Measurements from ENCODE around the gene APOBEC3B.
"Not testable (repeated sequence)": the region's sequence is repeated elsewhere in the genome, so short reads cannot be mapped to it uniquely, and the experiment has no call there.

APOBEC3B gene

DNA sequence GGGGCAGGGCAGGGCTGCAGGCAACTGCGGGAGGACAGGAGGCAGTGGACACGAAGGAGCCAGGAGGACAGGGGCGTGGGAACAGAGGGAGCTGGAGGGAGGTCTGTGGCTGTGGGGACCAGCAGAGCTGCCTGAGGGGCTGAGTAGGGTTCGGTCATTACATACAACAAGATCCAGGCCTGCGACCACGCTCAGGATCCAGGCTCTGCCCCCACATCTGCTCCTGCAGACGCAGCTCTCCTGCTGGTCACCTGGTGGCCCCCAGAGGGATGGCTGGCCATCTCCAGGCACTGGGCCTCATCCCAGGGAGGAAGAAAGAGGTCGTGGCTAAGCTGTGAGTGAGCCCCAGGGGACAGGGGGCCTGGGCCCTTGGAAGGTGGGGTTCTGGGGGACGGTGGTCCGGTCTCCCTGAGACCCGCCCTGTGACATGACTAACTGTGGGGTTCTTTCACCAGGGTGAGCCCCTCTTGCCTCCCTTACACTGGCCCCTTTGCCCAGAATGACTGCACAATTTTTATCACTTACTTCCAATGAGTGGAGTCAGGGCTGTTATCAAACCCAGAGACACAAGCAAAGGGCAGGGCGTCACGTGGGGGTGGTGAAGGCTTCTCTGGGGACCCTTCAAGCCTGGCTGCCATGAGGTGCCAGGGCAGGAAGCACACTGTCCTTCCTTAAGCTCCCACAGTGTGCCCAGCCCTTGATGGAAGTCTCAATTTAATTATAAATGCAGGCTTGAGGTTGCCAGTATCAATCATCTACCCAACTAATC, 31.4 kb upstream of the APOBEC3B start:
- DNase-seq (ENCODE audit: low spot score) (no peak), FAIRE-seq (peak; percentile 32)

DNA sequence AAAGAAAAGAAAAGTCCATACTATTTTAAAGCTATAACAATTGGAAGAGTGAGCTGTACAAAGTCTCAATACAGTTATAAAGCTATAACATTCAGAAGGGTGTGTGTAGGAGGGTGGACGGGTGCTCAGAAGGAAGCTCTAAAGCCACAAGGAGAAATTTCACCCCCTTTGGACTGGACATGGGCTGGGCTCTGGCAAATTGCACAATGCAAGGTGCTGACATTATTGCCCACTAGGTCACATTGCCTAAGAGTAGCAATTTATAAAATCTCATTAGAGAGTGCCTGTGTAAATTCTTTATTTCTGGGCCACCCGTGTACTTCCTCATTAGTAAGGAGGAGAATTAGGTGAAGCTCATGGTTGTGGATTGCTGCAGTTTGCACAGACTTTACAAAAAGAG, 30.4 kb upstream of the APOBEC3B start:
- FAIRE-seq (no peak), DNase-seq (ENCODE audit: low spot score) (no peak)

DNA sequence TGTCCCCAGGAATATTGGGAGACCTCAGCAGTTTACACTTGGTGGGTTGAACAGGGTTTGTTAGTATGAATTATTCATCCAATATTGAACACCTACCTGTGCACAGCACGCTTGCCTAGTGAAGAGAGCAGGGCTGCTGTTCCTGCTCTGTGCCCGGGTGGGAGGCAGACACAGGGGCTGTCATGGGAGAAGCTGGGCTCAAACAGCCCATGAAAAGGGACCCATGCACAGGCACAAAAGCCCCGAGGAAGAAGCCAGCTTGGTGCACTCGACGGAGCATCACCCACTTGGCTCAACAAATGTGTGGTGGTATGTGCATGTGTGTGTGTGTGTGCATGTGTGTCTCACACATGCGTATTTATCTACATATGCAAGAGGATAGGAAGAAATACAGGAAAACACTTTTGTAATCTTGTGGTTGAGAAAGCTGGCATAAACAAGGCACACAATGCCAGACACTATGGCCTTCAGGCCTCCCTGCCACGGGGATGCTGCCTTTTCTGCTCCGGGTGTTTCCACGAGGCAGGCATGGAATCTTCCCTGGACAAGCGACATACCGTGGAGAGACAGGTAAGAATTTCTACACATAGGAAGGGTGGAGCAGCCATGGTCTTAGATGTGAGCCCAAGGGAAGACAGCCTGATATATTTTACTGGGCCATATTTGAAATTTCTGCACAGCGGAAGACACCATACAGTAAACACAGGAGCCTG, 29.7 kb upstream of the APOBEC3B start:
- FAIRE-seq (peak; percentile 79), DNase-seq (ENCODE audit: low spot score) (no peak)

DNA sequence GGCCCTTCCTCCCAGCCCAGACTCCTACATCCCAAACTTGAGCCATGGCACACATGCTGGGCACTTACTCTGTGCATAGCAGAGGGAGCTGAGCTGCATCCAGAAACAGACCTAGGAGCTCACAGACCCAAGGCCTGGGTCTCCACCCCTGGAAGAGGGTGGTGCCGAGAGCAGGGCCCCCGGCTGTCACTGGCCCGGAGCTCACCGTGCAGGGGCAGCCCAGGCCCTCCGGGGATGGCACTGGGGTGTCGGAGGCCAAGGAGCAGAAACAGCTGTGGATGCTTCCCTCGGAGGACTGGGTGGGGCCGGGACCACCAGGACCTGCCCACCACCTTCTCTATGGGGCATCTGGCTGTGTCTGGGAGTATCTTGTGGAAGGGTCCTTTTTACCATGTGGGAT, 29.1 kb upstream of the APOBEC3B start:
- DNase-seq (ENCODE audit: low spot score) (no peak), FAIRE-seq (no peak)

DNA sequence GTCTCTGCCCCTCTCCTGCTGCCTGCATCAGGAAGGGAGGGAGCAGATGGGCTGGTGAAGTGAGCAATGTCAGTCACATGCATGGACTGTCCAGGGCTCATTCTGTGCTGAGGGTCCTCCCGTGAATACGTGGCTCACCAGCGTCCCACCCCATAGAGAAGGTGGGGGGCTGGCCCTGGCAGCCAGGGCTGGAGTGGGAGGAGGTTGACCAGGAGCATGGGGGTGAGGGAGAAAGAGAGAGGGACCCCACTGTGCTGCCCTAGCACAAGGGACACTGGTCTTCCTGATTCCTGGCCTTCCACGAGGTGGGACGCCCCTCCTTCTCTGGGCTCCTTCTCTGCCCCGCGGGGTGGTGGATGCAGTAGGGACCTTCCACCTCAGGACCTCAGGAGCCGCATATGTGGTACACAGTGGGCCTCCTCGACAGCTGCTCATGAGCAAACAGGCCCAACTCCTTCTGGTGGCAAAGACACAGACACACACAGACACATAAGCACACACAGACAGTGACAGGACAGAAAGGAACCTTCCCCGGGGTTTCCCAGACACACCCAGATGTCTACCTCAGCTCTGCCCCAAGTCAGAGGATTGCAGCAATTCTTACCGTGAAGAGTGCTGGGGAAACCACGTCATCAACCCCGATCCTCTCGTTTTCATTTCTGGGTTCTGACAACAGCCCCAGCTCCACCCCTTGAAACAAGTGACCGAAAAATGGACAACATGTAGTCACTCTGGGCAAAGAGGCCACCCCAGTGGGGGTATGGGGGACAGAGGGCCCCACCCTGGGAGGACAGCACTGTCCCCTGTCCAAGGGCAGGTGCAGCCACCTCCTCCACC, 28.4 kb upstream of the APOBEC3B start:
- no peak for DNase-seq (ENCODE audit: low spot score)
- FAIRE-seq: peak; percentile 20

DNA sequence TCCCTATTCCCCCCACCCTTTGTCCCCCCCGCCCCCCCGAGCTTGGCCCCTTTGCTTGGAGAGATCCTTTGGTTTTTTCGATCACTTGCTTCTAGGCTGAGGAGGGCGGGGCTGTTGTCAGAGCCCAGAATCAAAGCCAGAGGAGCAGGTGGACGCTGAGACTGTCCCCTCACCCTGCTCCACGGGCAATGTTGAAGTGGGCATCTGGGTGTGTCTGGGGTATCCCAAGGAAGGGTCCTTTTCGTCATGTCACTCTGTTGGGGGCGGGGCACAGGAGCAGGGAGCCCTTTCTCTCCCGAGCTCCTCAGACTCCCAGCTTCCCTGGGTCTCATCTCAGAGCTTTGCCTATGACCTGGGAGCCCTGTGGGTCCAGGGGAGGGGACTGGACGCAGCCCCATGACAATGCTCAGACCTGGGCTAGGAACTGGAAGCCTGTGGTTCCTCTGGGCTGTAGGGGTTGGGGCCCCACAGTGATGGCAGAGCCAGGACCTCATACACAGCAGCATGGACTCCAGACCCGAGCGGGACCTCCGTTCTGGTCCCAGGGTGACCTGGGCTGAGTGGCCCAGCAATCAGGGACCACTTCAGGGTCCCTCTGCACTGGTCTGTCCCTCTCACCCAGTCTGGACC, 27.6 kb upstream of the APOBEC3B start:
- no peak for FAIRE-seq
- DNase-seq (ENCODE audit: low spot score): no peak

DNA sequence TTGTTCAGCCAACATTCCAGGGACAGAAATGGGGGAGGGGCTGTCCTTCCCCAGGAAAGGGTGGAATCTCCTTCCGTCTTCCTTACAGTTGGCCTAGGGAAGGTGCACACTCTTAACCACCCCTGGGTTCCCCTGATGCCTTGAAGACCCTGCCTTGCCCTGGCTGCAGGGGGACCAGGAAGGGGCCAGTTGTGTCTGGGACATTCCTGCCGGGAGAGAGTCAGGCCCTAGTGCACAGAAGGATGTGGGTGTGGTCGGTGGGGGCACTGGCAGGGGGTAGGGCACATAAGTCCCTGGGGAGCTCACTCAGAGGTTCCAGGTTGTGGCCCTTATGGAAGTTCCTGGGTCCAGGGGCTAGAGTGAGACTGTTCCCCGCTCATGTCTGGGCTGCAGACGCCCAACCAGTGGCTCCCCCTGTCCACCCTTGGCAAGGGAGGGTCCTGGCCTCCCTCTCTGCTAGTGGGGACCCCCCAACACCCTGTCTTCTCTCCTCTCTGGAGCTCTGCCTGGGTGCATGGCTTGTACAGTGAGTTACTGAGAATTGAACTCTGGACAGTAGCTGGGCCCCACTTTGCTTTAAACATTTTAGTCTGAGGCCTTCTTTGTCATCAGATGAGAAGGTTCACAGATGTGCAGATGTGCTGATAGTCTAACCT, 26.8 kb upstream of the APOBEC3B start:
- DNase-seq (ENCODE audit: low spot score) (no peak), FAIRE-seq (no peak)

DNA sequence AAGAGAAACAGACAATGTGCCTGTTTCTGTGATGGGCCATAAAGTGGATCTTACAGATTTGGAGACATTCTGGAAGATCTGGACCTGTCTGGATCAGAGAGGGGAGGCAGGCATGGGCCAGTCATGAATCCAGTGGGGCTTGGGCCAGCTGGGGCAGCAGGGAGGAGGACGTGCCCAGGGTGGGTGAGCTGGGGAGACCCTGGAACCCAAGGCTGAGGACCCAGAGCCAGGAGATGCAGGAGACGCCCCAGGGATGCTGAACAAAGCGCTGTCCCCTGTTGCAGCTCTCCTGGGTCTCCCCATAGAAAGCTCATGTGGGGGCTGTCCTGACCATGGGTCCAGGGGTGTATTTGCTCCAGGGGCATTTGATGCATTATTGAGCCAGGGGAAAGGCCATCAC, 26.2 kb upstream of the APOBEC3B start:
- no peak for FAIRE-seq
- no peak for DNase-seq (ENCODE audit: low spot score)

DNA sequence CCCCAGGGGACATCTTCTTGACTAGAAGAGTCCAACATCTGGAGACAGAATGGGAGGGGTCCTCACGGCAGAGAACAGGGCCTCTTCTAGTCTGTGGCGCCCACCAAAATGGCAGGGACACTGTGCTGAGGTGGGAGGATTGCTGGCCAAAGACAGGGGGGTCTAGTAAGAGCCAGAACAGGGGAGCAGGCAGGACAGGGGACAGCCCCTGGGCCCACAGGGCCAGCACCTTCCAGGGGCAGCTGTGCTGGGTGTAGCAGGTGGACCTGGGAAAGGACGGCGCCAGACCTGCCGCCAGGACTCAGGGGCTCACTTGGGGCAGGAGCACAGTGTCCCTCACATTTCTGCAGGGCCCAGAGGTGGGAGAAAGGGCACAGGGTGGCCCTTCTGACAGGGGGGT, 25.6 kb upstream of the APOBEC3B start:
- no peak for DNase-seq (ENCODE audit: low spot score)
- FAIRE-seq: no peak

DNA sequence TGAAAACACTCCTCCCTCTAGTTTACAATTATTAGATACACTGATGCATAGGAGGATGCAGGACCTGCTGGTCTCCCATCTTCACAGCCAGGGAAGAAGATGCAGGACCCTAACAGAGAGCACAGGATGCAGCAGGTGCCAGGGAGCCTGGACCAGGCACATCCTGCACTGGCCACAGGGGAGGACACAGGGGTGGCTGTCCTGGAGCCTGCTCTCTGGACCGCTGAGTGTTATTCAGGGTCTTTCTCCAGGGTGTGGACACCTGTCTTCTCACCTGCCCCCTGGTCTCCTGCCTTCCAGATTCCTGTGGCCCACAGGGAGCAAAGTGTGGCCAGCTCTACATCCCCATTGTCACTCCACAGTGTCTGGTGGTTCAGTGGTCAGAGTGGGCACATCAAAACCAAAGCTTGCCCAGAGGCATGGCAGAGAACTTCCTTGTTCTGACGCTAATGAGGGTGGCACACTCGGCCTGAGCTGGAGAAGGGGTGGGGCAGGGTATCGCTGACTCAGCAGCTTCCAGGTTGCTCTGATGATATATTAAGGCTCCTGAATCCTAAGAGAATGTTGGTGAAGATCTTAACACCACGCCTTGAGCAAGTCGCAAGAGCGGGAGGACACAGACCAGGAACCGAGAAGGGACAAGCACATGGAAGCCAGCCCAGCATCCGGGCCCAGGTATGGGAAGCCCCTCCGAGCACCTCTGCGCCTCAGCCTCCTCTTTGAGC, 24.9 kb upstream of the APOBEC3B start, which contains the start of gene APOBEC3A:
Gene APOBEC3A, plus strand, starts transcription at position 564 of the 725 bp plus-strand sequence. Its CDS starts 83 bp downstream, at position 647.
- FAIRE-seq (no peak), DNase-seq (ENCODE audit: low spot score) (no peak)

DNA sequence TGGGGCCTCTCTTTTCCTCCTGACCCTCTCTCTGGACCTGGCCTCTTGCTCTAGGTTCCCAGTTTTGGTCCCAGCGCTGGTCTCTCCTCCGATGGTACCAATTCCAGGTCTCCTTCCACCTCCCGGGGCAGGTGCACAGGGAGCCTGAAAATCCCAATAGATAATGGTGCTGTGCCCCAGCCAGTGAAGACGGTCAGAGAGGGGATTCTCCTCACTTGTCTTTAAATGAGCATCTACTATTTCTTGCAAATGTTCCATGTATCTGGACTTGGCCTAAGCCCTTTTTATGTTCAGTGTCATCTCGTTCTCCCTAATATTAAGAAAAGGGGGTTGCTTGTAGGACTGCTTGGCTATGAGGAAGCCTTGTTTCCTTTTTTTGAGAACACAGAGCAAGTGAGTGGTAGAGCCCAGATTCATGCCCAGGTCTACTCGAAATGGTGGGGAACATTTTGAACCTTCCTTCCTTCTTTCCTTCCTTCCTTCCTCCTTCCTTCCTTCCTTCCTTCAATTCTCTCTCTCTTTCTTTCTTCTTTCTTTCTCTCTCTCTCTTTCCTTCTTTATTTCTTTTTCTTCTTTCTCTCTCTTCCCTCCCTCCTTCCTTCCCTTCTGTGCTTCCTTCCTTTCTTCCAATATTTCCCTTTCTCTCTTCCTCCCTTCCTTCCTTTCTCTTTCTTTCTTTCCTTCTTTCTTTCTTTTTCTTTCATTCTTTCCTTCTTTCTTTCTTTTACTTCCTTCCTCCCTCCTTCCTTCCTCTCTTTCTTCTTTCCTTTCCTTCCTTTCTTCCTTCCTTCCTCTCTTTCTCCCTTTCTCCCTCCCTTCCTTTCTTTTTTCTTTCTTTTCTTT, 24.1 kb upstream of the APOBEC3B start:
- DNase-seq (ENCODE audit: low spot score): no peak
- FAIRE-seq: no peak

DNA sequence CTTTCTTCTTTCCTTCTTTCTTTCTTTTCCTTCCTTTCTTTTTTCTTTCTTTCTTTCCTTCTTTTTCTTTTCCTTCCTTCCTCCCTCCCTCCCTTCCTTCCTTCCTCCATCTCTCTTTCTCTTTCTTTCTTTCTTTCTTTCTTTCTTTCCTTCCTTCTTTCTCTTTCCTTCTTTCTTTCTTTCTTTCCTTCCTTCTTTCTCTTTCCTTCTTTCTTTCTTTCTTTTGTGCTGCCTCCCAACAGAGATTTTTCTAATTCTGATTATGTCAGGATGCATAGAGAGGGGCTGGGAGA, 23.6 kb upstream of the APOBEC3B start:
- FAIRE-seq; DNase-seq (ENCODE audit: low spot score): not testable (repeated sequence)

DNA sequence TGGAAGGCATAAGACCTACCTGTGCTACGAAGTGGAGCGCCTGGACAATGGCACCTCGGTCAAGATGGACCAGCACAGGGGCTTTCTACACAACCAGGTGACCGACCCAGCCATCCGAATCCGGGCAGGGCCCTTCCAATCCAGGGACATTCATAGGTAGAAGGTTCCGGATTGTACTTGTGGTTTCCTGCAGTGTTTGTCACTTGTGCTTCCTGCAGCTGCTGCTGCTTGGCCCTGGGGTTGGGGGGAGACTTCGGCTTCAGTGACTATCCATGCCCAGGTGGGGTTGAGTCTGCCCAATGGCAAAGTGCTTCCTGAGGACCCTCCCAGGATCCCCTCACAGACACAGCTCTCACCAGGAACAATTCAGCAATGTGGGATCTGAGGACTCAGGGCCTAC, 22.6 kb upstream of the APOBEC3B start:
- FAIRE-seq (no peak), DNase-seq (ENCODE audit: low spot score) (no peak)

DNA sequence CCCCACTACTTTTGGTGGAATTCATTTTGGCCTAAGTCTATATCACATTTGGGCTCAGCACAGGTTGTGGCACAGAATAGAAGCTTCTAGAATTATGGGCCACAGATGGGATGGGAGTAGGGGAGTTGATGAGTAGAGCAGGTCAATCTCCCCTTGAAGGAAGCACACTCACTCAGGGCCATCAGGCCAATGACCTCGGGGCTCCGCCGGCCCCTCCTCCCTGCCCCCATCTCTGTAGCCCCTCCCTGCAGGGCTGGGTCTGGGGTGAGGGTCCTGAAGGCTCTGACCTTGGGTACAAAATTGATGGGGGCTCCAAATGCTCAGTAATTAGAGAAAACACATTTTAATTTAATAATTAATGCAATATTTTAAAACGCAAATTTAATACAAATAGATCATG, 21.5 kb upstream of the APOBEC3B start:
- DNase-seq (ENCODE audit: low spot score); FAIRE-seq: not testable (repeated sequence)

DNA sequence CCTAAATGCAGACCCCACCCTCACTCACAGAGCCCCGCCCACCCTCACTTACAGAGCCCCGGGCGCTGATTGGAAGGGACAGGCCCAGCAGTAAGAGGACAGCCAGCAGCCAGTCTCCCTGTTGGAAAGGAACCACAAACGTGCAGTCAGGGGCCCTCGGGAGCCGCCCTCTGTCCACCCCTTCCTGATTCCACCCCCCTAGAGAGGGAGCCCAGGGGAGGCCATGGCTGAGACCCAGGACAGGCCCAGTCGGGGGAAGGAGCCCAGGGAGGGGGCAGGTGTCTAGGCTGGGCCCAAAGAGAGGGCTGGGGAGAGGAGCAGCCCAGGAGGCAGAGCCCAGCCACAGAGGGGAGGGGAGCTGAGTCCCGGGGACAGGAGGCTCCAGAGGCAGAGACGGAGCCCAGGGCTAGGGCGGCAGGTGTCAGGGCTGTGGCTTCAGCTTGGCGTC, 18.8 kb upstream of the APOBEC3B start:
- DNase-seq (ENCODE audit: low spot score); FAIRE-seq: not testable (repeated sequence)

DNA sequence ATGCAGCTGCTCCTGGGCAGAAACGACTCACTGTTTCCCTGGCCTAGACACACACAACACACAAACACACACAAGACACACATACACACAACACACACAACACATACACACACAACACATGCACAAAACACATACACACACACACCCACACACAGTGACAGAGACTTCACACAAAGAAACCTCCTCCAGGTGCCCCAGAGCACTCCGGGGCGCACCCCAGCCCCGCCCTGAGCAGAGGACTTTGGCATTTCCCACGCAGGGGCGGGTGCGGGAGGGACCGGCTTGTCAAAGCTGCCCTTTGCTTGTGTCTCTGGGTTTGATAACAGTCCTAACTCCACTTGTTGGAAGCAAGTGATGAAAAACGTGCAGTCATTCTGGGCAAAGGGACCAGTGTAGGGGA, 18.3 kb upstream of the APOBEC3B start:
- FAIRE-seq: peak; percentile 98
- DNase-seq (ENCODE audit: low spot score): no peak

DNA sequence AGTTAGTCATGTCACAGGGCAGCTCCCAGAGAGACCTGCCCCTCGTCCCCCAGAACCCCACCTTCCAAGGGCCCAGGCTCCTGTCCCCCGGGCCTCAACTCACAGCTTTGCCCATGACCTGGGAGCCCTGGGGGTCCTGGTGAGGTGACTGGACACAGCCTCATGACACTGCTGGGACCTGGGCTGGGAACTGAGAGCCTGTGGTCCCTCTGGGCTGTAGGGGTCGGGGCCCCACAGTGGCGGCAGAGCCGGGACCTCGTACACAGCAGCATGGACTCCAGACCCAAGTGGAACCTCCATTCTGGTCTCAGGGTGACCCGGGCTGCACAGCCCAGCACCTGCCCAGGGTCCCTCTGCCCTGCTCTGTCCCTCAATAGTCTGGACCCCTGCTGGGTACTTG, 17.8 kb upstream of the APOBEC3B start:
- no peak for DNase-seq (ENCODE audit: low spot score)
- no peak for FAIRE-seq

DNA sequence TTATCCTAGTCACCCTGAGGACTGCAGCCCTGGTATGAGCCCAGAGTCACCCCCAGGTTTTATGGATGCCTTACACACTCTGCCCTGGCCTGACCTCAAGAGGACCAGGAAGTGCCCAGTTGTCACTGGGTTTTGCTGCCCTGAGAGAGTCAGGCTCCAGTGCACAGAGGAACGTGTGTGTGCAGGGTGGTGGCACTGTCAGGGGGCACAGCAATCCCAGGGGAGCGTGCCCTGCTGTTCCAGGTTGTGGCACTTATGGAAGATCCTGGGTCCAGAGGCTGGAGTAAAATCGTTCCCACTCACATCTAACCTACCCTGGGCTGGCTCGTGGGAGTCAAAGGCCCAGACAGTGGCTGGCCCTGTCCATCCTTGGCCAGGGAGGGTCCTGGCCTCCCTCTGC, 17.2 kb upstream of the APOBEC3B start:
- no peak for DNase-seq (ENCODE audit: low spot score)
- FAIRE-seq: no peak

DNA sequence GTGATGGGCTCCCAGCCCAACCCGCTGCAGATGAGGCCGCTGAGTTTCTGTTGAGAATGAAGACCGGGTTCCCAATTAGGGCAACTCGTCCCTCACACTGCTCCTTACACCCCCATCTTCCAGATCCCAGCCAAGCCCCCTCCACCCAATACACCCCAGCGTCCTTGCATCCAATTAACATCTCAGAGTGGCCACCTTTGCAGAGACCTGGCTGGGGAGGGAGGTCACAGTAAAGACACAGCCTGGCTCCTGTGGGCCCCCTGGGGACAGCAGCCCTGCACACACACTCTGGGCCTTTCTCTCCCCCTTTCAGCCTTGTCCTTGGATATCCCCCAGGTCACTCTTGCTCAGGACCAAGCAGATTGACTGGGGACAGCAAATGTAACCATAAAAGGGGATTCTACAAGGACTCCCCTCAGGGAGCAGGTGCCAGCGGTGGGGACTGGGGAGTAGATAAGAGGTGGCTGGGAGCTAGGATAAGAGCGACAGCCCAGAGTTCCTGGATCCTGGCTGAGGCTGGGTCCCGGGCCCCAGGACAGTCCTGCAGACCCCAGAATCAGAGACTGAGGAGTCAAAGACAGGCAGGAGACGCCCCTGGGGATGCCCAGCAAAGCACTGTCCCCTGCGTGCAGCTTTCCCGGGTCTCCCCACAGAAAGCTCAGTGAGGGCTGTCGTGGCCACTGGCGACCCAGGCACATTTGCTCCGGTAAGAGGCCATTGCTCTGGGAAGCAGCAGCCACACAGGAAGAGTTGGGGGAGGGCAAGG, 16.4 kb upstream of the APOBEC3B start:
- DNase-seq (ENCODE audit: low spot score) (no peak), FAIRE-seq (peak; percentile 13)
